DMS79 treated with DMSO at 0.1 percent for 48 hours (cell line): ENCODE data around the gene SLC30A9.

Experiments used
- DNase-seq: peaks from one replicate; lab custom pipeline; 2025; lab: John Stamatoyannopoulos, UW

The SLC30A9 gene

GRCh38 chr4:41999321-41999720, 9.0 kb downstream of the SLC30A9 start:
- DNase-seq: no peak

GRCh38 chr4:42008011-42008786, 17.9 kb downstream of the SLC30A9 start:
- no peak for DNase-seq

DNA sequence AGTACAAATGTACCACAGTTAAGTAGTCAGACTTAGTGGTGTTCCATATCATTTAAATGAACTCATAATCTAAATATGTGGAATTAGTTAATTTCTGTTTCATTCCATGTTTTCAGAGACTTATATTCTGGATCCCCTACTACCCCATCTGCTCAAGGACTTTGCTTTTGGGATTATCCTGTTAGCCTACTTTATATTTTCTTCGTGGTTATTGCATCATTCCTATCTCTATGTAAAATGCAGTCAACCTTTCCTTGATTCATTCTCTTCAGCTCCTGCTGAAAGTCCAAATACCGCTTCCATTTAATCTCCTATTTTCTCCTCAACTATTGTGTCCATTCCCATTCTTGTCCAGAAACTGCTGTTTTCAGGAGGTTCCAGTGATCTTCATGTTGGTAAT, 25.1 kb downstream of the SLC30A9 start:
- no peak for DNase-seq

- DNase-seq: no peak
Measured at GRCh38 chr4:42018451-42018850, 28.1 kb downstream of the SLC30A9 start.

DNA sequence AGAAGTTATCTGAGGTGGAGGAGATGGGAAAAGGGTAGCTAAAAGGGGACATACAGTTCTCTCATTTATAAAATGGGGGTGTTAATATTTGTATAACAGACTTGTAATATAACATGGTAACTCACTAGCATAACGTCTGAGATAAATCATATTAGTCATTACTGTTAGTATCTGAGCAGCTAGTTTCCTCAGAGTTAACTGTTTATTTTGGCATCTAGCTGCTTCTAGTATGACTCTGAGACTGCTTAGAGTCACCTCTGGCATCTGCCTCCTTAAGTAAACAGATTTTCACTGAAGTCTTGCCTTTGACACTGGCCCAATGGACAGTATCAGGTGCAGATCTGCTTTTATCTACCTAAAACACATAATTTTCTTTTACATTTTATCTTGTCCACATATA, 58.1 kb downstream of the SLC30A9 start:
- no peak for DNase-seq

DNA sequence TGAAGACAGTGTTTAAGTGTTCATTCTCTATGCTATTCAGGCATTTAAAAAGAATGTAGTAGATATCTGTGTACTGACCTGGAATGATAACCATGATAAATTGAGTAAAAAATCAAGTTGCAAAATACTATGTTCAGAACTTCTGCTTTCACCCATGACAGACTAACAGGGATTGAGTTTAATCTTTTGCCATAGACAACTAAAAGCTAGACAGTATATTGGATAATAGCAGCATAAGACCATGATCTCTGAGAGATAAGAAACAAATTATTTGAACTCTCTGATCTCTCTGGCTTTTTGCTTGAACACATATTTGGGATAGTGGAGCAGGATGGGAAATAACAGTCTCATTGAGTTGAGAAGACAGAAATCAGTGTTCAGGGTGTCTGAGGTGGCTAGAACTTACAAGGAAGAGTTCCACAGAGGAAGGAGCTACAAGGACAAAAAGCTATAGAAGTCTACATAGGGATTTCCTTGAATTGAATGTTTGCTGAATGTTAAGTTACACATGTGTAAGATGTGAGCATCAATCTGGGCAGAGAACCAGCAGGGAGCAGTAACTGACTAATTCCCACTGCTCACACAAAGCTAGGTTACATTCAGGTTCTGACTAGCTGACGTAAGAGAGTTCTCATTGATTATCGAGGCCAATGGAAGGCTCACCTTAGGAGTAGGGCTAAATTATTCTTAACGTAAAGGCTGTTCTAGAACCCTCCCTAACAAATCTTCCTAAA, 60.4 kb downstream of the SLC30A9 start:
- no peak for DNase-seq

- DNase-seq: no peak
Measured at GRCh38 chr4:42066402-42066801, 76.1 kb downstream of the SLC30A9 start.

DNA sequence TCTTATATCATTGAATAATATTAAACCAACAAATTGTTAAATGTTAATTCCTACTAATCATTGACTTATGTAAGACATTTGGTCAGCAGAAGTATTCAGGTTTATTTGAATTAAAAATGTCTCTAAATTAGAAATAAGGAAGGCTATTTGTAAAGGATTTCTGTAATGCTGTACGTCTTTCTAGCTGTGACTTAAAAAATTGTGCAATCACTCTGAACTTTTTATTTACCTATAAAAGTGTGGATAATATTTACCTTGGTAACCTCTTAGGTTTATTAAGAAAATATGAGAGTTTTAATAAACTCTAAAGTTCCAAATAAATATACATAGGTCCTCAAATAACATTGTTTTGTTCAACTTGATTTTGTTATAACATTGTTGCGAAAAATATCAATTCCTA, 76.9 kb downstream of the SLC30A9 start:
- DNase-seq: no peak

- DNase-seq: no peak
Measured at GRCh38 chr4:42070463-42070862, 80.1 kb downstream of the SLC30A9 start.

- no peak for DNase-seq
Measured at GRCh38 chr4:42074294-42074693, 84.0 kb downstream of the SLC30A9 start.

DNA sequence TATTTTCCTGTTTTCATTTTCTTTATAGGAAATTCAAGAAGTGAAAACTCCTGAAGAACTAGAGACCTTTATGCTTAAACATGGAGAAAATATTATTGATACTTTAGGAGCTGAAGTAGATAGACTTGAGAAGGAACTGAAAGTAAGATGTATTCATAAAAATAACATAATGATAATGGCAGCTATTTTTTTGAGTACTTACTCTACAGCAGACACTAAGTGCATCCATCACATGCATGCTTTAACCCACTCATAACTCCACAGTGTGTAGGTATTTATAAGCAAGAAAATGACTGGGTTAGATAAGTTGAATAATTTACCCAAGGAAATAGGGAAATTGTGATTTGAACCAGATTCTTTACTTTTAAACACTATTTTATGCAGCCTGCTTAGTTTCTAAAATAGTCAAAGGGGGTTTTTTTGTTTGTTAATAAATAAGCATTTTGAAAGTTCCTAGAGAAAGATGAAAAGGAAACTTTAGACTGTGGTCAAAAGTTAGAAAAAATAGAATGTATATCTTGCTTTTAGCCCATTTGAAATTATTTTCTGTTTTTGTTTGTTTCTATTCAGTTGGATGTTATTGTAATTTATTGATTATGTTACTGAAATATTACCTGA, 88.0 kb downstream of the SLC30A9 start:
- DNase-seq: no peak

- no peak for DNase-seq
Measured at GRCh38 chr4:42080306-42080705, 90.0 kb downstream of the SLC30A9 start.

DNA sequence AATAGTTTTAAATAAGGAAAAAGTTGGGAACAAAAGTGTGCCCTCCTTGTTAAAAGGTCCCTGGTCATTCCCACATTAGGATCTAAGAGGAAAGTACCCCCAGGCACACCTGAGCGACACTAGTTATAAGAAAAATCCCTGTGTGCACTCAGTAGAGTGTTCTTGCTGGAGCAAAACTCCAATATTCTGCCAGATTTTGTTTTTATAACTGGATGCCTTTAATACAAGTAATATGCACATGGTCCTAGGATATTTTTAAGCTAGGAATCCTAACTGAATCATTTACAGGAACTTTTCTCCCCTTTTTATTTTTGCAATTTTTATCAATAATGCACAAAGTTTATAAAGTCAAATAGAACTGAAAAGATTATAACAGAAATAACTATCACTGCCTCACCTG, 93.5 kb downstream of the SLC30A9 start:
- no peak for DNase-seq

DNA sequence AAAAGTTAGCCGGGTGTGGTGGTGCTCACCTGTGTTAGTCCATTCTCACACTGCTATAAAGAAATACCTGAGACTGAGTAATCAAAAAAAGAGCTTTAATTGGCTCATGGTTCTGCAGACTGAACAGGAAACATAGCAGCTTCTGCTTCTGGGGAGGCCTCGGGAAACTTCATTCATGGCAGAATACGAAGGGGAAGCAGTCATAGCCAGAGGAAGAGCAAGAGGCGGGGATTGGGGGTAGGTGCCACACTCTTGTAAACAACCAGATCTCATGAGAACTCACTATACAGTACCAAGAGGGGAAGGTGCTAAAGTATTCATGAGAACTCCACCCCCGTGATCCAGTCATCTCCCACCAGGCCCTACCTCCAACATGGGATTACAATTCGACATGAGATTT, 98.1 kb downstream of the SLC30A9 start:
- DNase-seq: no peak

DNA sequence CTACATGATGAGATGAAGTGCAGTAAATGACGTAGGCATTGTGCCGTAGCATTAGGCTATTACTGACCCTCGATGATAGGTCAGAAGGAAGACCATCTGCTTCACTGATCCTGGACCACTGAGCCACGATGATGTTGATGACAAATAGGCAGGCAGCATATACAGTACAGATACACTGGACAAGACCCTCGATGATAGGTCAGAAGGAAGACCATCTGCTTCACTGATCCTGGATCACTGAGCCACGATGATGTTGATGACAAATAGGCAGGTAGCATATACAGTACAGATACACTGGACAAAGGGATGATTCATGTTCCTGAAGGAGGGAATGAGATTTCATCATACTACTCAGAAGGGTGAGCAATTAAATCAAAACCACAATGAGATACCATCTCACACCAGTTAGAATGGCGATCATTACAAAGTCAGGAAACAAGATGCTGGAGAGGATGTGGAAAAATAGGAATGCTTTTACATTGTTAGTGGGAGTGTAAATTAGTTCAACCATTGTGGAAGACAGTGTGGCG, 111.2 kb downstream of the SLC30A9 start:
- no peak for DNase-seq

GRCh38 chr4:42104521-42104920, 114.2 kb downstream of the SLC30A9 start:
- no peak for DNase-seq

DNA sequence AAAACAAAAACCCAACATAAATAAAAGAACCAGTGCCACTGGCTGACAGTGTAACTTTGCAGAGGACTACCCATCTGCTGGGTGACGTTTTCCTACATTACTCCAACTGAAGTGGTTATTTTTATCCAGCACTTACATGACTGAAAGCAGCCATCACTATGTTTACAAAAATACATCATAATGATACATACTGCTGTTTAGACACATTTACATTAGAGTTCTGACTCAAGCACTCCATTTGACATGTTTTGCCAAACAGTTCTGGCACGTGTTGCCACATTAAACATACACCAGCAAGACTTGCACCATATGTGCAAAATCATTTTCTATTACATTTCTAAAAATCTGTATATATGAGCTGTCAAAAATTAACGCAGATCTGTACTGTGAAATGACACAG, 122.5 kb downstream of the SLC30A9 start:
- no peak for DNase-seq

- no peak for DNase-seq
Measured at GRCh38 chr4:42119886-42120285, 129.6 kb downstream of the SLC30A9 start.

- no peak for DNase-seq
Measured at GRCh38 chr4:42122237-42122636, 131.9 kb downstream of the SLC30A9 start.

DNA sequence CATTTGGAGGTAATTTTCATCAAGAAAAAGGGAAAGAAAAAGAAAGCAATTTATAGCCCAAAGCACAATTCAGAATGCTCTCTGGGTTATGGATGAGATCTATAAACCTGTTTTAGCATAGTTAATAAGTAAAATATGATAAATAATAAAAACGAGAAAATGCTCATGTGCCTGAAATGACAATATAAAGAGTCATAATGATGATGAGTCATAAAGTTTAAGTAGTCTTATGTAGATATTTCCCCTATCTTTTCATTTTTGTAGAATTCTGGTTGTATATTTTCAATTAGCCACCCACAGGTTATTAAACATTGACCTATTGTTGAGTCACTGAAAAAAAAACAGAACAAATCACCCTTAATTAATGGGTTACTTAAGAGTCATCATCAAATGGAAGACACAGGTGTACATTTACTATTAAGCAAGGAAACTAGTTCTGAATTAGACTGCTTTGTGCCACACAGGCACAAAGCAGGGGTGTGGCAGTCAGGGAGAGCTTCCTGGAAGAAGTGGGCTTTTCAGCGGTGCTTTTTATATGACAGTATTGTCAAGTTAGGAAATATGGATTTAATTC, 132.8 kb downstream of the SLC30A9 start:
- DNase-seq: no peak

GRCh38 chr4:42132099-42132498, 141.8 kb downstream of the SLC30A9 start:
- no peak for DNase-seq

- no peak for DNase-seq
Measured at GRCh38 chr4:42133006-42133405, 142.7 kb downstream of the SLC30A9 start.

DNA sequence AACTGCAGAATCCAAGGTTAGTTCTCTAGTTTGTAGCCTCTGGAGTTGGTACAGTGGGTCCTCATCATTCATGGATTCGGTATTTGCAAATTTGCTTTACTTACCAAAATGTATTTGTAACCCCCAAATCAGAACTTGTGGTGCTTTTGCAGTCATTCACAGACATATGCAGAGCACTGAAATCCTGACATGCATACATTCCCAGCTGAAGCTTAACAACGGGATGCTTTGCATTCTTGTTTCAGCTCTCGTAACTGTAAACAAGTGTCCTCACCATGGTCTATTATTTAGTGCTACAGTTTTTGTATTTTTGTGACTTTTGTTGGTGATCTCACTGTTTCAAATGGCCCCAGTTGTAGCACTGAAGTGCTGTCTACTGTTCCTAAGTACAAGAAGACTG, 146.0 kb downstream of the SLC30A9 start:
- no peak for DNase-seq
